Left lung (tissue), 10 donors: ENCODE measurements around the gene SAMMSON. TPM values are rescaled to one million over a fixed set of nuclear protein-coding genes. Genes with fewer than 3 reads are reported as not detected.

Experiments
- ATAC-seq: fragments of 200-7000 bp; cut with Tn5 transposase; one replicate; pipeline ENCODE4 v1.9.1; 2020; ENCODE audit warnings: moderate library complexity
- DNase-seq, 4 donors: peaks; one replicate each; pipeline ENCODE4 v3.0.0-alpha.2; 2013 to 2020
- H3K27ac ChIP-seq, 2 donors: fragments of 200-600 bp; sonication (generic) in 1 of 2; one replicate each; pipeline versions ENCODE4 v1.5.0 to v1.8.0; 2020 to 2021
- H3K27me3 ChIP-seq, 2 donors: fragments of 200-600 bp; sonication (generic) in 1 of 2; one replicate each; pipeline versions ENCODE4 v1.5.0 to v1.8.0; 2020 to 2021
- H3K36me3 ChIP-seq, 2 donors: fragments of 200-600 bp; sonication (generic) in 1 of 2; one replicate each; pipeline versions ENCODE4 v1.5.0 to v1.8.0; 2020 to 2021
- H3K4me1 ChIP-seq, 2 donors: fragments of 200-600 bp; one replicate each; pipeline ENCODE4 v1.8.0; 2021
- H3K4me3 ChIP-seq, 2 donors: fragments of 200-600 bp; sonication (generic) in 1 of 2; one replicate each; pipeline versions ENCODE4 v1.5.0 to v1.8.0; 2020 to 2021; ENCODE audit warnings: mild to moderate bottlenecking in 1 of 2
- H3K9me3 ChIP-seq, 2 donors: fragments of 200-600 bp; sonication (generic) in 1 of 2; one replicate each; pipeline versions ENCODE4 v1.5.0 to v1.8.0; 2020 to 2021
- CTCF ChIP-seq, 2 donors: fragments of 200-600 bp; sonication (generic) in 1 of 2; IDR thresholded peaks; one replicate each; pipeline versions ENCODE4 v1.5.0 to v1.8.0; 2021; ENCODE audit warnings: antibody characterized with exemption in 2 of 2
- intact Hi-C, 2 donors: fragments of 100-400 bp; cut with DNase I; formaldehyde crosslinking; loops; one replicate each; pipeline versions ENCODE4 v1.11.2 to v1.14.2; 2022
- polyA plus RNA-seq, 6 donors: library from polyadenylated mRNA; unstranded; fragments of 120-200 nt; gene quantifications; one replicate each; pipeline ENCODE4 v1.2.1, GENCODE V29; 2013; ENCODE audit not compliant: insufficient read length in 6 of 6
- total RNA-seq, 2 donors: library from RNA; stranded (reverse); fragmentation: NEBNext Ultra II Directional; extraction: Animal tissue kit (Norgen Biotek cat#: 25700); gene quantifications; one replicate each; pipeline ENCODE4 v1.2.1, GENCODE V29; 2021
- donor health status: DM: no; HTN: yes; CAD: no.
- donor health status: DM: no; HTN: no; CAD: no.

The SAMMSON gene
- total and polyA plus RNA-seq, 8 donors = 0.09 to 0.20 (median 0.12) TPM; not detected in 4

GRCh38 chr3:69994919-69995318 is 4.6 kb upstream of the SAMMSON start:
- Histone ChIP-seq H3K4me1 (no peaks in the 10 kb centered on the region), H3K9me3 (no peaks in the 10 kb centered on the region), H3K36me3 (no peaks in the 10 kb centered on the region), H3K27ac (no peak overlapping the region), H3K4me3 (no peak overlapping the region), H3K27me3 (no peaks in the 10 kb centered on the region)
- no peak for TF ChIP-seq CTCF (IDR thresholded peaks at IDR 0.05)
- intact Hi-C loops = no loop called here
- DNase-seq (no peak), ATAC-seq (no peak)

GRCh38 chr3:69997631-69998307 is 1.8 kb upstream of the SAMMSON start:
- no peaks in the 10 kb centered on the region for H3K27me3 ChIP-seq
- H3K27ac ChIP-seq = no peak overlapping the region
- no peaks in the 10 kb centered on the region for H3K9me3 ChIP-seq
- H3K36me3 ChIP-seq = no peaks in the 10 kb centered on the region
- DNase-seq = peak in 2 of 4 donors; percentile 65 to 71
- H3K4me3 ChIP-seq = no peak overlapping the region
- TF ChIP-seq CTCF (IDR thresholded peaks at IDR 0.05) = no peak
- ATAC-seq = no peak
- H3K4me1 ChIP-seq = no peaks in the 10 kb centered on the region
- intact Hi-C loops = no loop called here

GRCh38 chr3:69998759-69999139 is 784 bp upstream of the SAMMSON start:
- Histone ChIP-seq H3K27me3 (no peaks in the 10 kb centered on the region), H3K9me3 (no peaks in the 10 kb centered on the region), H3K27ac (no peak overlapping the region), H3K4me3 (no peak overlapping the region), H3K36me3 (no peaks in the 10 kb centered on the region), H3K4me1 (no peaks in the 10 kb centered on the region)
- ATAC-seq (no peak), DNase-seq (no peak)
- TF ChIP-seq CTCF (IDR thresholded peaks at IDR 0.05) = no peak
- intact Hi-C loops = no loop called here

GRCh38 chr3:70000028-70000410 is 486 bp downstream of the SAMMSON start:
- no peaks in the 10 kb centered on the region for H3K4me1 ChIP-seq
- H3K27ac ChIP-seq = no peak overlapping the region
- intact Hi-C loops = no loop called here
- H3K9me3 ChIP-seq = no peaks in the 10 kb centered on the region
- H3K4me3 ChIP-seq = no peak overlapping the region
- no peaks in the 10 kb centered on the region for H3K27me3 ChIP-seq
- no peaks in the 10 kb centered on the region for H3K36me3 ChIP-seq
- ATAC-seq = no peak
- TF ChIP-seq CTCF (IDR thresholded peaks at IDR 0.05) = no peak
- peak in 1 of 4 donors; percentile 49 for DNase-seq

GRCh38 chr3:70000563-70001081 is 1.1 kb downstream of the SAMMSON start:
- H3K27me3 ChIP-seq = no peaks in the 10 kb centered on the region
- no peaks in the 10 kb centered on the region for H3K9me3 ChIP-seq
- H3K4me1 ChIP-seq = no peaks in the 10 kb centered on the region
- DNase-seq (peak in 2 of 4 donors; percentile 33 to 46), ATAC-seq (no peak)
- no peaks in the 10 kb centered on the region for H3K36me3 ChIP-seq
- TF ChIP-seq CTCF (IDR thresholded peaks at IDR 0.05) = no peak
- no peak overlapping the region for H3K27ac ChIP-seq
- no peak overlapping the region for H3K4me3 ChIP-seq
- intact Hi-C loops = no loop called here
